Fibroblast of the aortic adventitia (primary cell): ENCODE data around the gene ZNF385D. TPM values are rescaled to one million over a fixed set of nuclear protein-coding genes. Genes with fewer than 3 reads are reported as not detected.
"Not testable (repeated sequence)": the region's sequence is repeated elsewhere in the genome, so short reads cannot be mapped to it uniquely, and the experiment has no call there.

Experiments used
- DNase-seq: peaks from one replicate; pipeline ENCODE4 v3.0.0-alpha.2; 2010; ENCODE audit warnings: low read depth
- H3K4me3 ChIP-seq: 2 replicates; pipeline ENCODE4 v1.5.1; 2011; ENCODE audit warnings: low read depth, mild to moderate bottlenecking, control low read depth, low read length, moderate library complexity
- total RNA-seq: library from RNA; depleted of rRNA; stranded (reverse); fragments of >200 nt; gene quantifications from 2 replicates; pipeline ENCODE4 v1.2.3, GENCODE V29; 2012; ENCODE audit warnings: low replicate concordance
- TF ChIP-seq, protein P1 (sequence below): IDR thresholded peaks from 2 replicates; pipeline ENCODE4 v1.5.1; 2011; ENCODE audit warnings: mild to moderate bottlenecking, low read length, control low read depth, inconsistent platforms; ENCODE audit not compliant: insufficient read depth

The ZNF385D gene
- total RNA-seq, 1 donor, result 11.5 TPM

GRCh38 chr3:21502656-21503055 is 248.4 kb downstream of the ZNF385D start:
- TF ChIP-seq, protein P1, sequence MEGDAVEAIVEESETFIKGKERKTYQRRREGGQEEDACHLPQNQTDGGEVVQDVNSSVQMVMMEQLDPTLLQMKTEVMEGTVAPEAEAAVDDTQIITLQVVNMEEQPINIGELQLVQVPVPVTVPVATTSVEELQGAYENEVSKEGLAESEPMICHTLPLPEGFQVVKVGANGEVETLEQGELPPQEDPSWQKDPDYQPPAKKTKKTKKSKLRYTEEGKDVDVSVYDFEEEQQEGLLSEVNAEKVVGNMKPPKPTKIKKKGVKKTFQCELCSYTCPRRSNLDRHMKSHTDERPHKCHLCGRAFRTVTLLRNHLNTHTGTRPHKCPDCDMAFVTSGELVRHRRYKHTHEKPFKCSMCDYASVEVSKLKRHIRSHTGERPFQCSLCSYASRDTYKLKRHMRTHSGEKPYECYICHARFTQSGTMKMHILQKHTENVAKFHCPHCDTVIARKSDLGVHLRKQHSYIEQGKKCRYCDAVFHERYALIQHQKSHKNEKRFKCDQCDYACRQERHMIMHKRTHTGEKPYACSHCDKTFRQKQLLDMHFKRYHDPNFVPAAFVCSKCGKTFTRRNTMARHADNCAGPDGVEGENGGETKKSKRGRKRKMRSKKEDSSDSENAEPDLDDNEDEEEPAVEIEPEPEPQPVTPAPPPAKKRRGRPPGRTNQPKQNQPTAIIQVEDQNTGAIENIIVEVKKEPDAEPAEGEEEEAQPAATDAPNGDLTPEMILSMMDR, result no peak
- no peak overlapping the region for H3K4me3 ChIP-seq
- DNase-seq, result no peak

DNA sequence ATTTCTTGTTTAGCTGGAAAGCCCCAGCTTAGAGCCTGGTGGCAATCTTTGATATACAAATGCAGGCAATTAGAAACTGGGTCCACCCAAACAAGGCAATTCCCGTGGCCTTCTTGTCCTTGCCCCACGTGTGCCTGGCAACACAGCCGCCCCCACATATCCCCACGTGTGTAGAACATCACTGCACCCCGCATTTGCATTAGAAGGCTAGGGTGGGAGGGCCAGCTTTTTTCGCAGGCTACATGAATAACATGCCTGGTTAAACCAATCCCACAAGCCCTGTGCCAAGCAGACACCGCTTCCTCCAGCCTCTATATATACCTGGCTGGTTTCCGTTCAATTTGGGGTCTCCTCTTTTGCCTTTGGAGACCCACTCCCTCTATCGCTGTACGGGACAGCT is 250.2 kb downstream of the ZNF385D start:
- TF ChIP-seq, protein P1, result no peak
- no peak overlapping the region for H3K4me3 ChIP-seq
- no peak for DNase-seq

DNA sequence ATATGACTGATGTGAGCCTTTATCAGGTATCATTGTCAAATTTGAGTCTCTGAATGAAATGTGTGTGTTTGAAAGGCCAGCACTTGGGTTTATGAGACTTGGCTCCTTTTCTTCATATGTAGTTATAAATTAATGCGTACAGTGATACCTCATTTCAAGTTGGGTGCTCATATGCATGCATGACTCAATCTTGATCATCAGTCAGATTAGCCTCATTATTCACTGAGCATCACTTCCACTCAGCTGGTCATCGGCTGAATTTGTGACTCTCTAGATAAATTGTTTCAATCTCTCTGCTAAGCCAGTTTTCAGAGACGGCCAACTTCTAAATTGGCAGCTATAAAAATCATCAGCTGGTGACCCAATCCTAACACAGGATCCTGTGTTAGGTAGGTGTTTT is 260.3 kb downstream of the ZNF385D start:
- H3K4me3 ChIP-seq, DNase-seq: not testable (repeated sequence)

GRCh38 chr3:21487520-21487919 is 263.5 kb downstream of the ZNF385D start:
- TF ChIP-seq, protein P1, result no peak
- H3K4me3 ChIP-seq, result no peak overlapping the region
- no peak for DNase-seq

GRCh38 chr3:21486024-21486935 is 264.7 kb downstream of the ZNF385D start:
- not testable (repeated sequence) for H3K4me3 ChIP-seq
- DNase-seq, result peak; percentile 51

DNA sequence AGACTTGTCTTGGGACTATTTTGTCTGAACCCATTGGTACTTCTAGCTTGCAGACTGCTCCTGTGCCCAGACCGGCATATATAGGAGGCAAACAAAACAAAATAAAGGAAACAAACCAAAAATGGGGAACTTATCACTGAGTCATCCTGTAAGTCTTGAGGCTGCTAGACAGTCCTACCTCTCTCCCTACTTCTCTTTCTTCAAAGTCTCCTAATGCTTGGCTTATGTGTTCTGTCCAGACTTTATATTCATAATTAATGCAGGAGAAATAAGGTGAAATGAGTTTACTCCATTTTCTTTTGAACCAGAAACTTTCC is 266.2 kb downstream of the ZNF385D start:
- no peak for DNase-seq
- TF ChIP-seq, protein P1, result no peak
- H3K4me3 ChIP-seq, result no peak overlapping the region

DNA sequence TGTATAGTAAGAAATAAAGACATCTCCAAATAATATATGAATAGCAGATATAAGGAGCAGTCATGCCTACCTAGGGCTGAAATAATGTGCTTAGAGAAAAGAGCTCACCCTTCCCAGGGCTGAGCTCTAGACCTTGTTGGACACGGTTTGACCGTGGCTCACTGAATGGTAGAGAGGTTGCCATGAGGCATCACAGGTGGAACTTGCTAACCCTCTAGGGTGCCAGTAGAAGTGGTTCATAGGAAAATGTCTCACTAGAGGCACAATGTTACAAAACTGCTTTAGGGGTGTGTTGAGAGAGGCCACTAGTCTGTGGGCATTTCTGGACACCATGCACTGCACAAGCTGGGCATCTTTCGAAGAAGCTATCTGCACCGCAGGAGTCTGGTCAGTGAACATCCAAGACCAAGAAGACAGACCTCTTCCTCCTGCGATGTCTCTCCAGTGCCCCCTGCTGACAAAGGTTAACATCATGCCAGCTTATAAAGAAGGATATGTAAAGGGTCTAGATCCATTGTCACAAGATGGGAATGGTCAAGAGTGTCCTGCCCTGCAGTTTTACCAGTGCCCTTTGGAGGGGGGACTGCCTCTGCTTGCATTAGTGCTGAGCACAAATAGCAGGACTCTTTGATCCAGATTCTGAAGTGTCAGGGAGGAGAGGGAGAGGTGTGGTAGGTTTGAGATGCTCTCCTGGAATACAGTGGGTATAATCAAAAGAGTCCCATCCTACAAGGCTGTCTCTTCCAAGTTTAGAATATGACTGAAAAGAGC is 266.8 kb downstream of the ZNF385D start:
- TF ChIP-seq, protein P1, result peak; percentile 88
- peak; percentile 88 for DNase-seq
- no peak overlapping the region for H3K4me3 ChIP-seq

DNA sequence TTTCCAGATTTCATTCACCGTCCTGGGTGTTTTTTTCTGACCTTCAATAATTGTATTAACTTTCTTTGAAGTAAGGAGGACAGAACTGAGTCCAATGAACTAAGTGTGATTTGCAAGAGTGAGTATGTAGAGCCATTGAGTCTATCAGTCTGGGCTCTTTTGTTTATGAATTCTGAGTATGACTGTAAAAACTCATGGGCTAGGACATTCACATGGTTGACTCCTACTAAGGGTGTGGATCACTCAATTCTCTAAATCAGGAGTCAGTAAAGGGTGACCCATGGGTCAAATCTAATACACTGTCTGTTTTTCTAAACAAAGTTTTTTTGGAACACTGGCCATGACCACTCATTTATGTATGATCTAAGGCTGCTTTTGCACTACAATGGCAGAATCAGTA is 269.0 kb downstream of the ZNF385D start:
- DNase-seq, result no peak
- TF ChIP-seq, protein P1, result no peak
- H3K4me3 ChIP-seq, result no peak overlapping the region
